MM.1S (cell line): ENCODE measurements around the gene NUDT16.
"Not testable (repeated sequence)": the region's sequence is repeated elsewhere in the genome, so short reads cannot be mapped to it uniquely, and the experiment has no call there.

Experiments
- DNase-seq: peaks from one replicate; pipeline ENCODE4 v3.0.0-alpha.2; 2015
- H2AFZ ChIP-seq: fragments of 300-600 bp; sonication (generic); 2 replicates; pipeline ENCODE4 v1.6.0; 2016; ENCODE audit warnings: antibody characterized with exemption, low read length
- H3F3A ChIP-seq: fragments of 300-600 bp; sonication (generic); 2 replicates; pipeline ENCODE4 v1.6.1; 2016; ENCODE audit warnings: mild to moderate bottlenecking, antibody characterized with exemption, low read length, moderate library complexity, mixed read lengths; ENCODE audit not compliant: insufficient read depth
- H3K27ac ChIP-seq: fragments of 300-600 bp; sonication (generic); 2 replicates; pipeline ENCODE4 v1.5.1; 2016; ENCODE audit warnings: mild to moderate bottlenecking, low read length
- H3K27me3 ChIP-seq: fragments of 300-600 bp; sonication (generic); replicated peaks from 2 replicates; pipeline ENCODE4 v1.6.0; 2016; ENCODE audit warnings: low read length; ENCODE audit not compliant: insufficient read depth
- H3K36me3 ChIP-seq: fragments of 300-600 bp; sonication (generic); replicated peaks from 2 replicates; pipeline ENCODE4 v1.6.1; 2016; ENCODE audit warnings: mild to moderate bottlenecking, low read length, mixed read lengths; ENCODE audit not compliant: insufficient read depth
- H3K4me1 ChIP-seq: fragments of 300-600 bp; sonication (generic); 2 replicates; pipeline ENCODE4 v1.6.1; 2016; ENCODE audit warnings: low read length, mixed read lengths
- H3K4me2 ChIP-seq: fragments of 300-600 bp; sonication (generic); 2 replicates; pipeline ENCODE4 v1.6.0; 2016; ENCODE audit warnings: low read depth, low read length
- H3K4me3 ChIP-seq: fragments of 300-600 bp; sonication (generic); 2 replicates; pipeline ENCODE4 v1.5.1; 2016; ENCODE audit warnings: low read length, mixed read lengths
- H3K79me2 ChIP-seq: fragments of 300-600 bp; sonication (generic); 2 replicates; pipeline ENCODE4 v1.6.1; 2016; ENCODE audit warnings: mixed run types, low read length, mixed read lengths
- H3K9ac ChIP-seq: fragments of 300-600 bp; sonication (generic); 2 replicates; pipeline ENCODE4 v1.6.1; 2016; ENCODE audit warnings: low read length, mixed read lengths
- H3K9me2 ChIP-seq: fragments of 300-600 bp; sonication (generic); replicated peaks from 2 replicates; pipeline ENCODE4 v1.6.1; 2016; ENCODE audit warnings: mild to moderate bottlenecking, low read length, mixed read lengths; ENCODE audit not compliant: insufficient read depth
- H3K9me3 ChIP-seq: fragments of 300-600 bp; sonication (generic); replicated peaks from 2 replicates; pipeline ENCODE4 v1.6.1; 2016; ENCODE audit warnings: mild to moderate bottlenecking, low read length, mixed read lengths; ENCODE audit not compliant: insufficient read depth
- H4K20me1 ChIP-seq: fragments of 300-600 bp; sonication (generic); 2 replicates; pipeline ENCODE4 v1.6.1; 2016; ENCODE audit warnings: mild to moderate bottlenecking, low read length, moderate library complexity, mixed read lengths; ENCODE audit not compliant: insufficient read depth
- EZH2 ChIP-seq: fragments of 300-600 bp; sonication (generic); optimal IDR thresholded peaks from 2 replicates; pipeline ENCODE3; 2017; ENCODE audit warnings: low read depth, mild to moderate bottlenecking, antibody characterized with exemption, low read length, mixed read lengths
- EZH2phosphoT487 ChIP-seq: fragments of 300-600 bp; sonication (generic); IDR thresholded peaks from 2 replicates; pipeline ENCODE4 v1.6.1; 2018; ENCODE audit warnings: antibody characterized with exemption, low read length
- TF ChIP-seq, protein P1 (sequence below): fragments of 300-600 bp; sonication (generic); IDR thresholded peaks from 2 replicates; pipeline ENCODE4 v1.5.1; 2016; ENCODE audit warnings: antibody characterized with exemption, low read length, mixed read lengths

The NUDT16 gene

GRCh38 chr3:131357275-131357674 is 24.3 kb upstream of the NUDT16 start:
- Histone ChIP-seq H3K4me3 (no peak overlapping the region), H3K27me3 (no peaks in the 10 kb centered on the region), H4K20me1 (no peaks in the 10 kb centered on the region), H3K4me1 (peaks cover 18% of the 10 kb centered on the region), H3F3A (no peaks in the 10 kb centered on the region), H3K27ac (no peak overlapping the region), H3K9me2 (no peaks in the 10 kb centered on the region), H3K9me3 (no peaks in the 10 kb centered on the region), H3K4me2 (no peak overlapping the region), H3K36me3 (no peaks in the 10 kb centered on the region), H3K79me2 (no peaks in the 10 kb centered on the region), H2AFZ (no peak overlapping the region), H3K9ac (no peak overlapping the region)
- TF ChIP-seq EZH2 = no peak
- TF ChIP-seq, protein P1, sequence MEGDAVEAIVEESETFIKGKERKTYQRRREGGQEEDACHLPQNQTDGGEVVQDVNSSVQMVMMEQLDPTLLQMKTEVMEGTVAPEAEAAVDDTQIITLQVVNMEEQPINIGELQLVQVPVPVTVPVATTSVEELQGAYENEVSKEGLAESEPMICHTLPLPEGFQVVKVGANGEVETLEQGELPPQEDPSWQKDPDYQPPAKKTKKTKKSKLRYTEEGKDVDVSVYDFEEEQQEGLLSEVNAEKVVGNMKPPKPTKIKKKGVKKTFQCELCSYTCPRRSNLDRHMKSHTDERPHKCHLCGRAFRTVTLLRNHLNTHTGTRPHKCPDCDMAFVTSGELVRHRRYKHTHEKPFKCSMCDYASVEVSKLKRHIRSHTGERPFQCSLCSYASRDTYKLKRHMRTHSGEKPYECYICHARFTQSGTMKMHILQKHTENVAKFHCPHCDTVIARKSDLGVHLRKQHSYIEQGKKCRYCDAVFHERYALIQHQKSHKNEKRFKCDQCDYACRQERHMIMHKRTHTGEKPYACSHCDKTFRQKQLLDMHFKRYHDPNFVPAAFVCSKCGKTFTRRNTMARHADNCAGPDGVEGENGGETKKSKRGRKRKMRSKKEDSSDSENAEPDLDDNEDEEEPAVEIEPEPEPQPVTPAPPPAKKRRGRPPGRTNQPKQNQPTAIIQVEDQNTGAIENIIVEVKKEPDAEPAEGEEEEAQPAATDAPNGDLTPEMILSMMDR = no peak
- no peak for TF ChIP-seq EZH2phosphoT487
- no peak for DNase-seq

DNA sequence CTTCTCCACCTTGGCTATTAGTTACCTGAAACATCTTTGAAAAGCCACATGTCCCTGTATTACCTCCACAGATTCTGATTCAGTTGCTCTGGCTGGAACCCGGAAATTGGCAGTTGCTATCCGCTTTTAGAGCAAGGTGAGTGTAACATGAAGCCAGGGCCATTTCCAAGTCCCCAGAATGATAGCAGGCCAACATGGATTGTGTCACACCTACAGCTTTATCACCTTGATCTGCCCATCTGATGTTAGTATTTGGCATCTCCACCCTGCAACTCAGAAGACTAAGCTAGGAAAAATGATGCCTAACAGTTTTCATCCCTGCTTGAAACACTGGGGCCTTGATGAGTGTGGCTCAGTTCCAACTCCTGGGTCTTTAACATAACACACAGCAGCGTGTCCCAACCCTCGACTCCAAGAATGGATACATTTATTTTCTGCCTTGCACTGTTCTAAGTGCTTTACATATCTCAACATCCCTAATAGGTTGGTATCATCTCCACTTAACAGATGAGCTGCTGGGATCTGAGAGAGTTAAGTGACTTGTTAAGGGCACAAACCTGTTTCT is 21.3 kb upstream of the NUDT16 start:
- H3K27ac ChIP-seq = no peak overlapping the region
- H3F3A ChIP-seq = no peaks in the 10 kb centered on the region
- H3K36me3 ChIP-seq = no peaks in the 10 kb centered on the region
- H4K20me1 ChIP-seq = no peaks in the 10 kb centered on the region
- H3K27me3 ChIP-seq = no peaks in the 10 kb centered on the region
- no peak overlapping the region for H2AFZ ChIP-seq
- H3K4me3 ChIP-seq = no peak overlapping the region
- no peak for TF ChIP-seq EZH2phosphoT487
- TF ChIP-seq EZH2 = no peak
- TF ChIP-seq, protein P1 = no peak
- H3K9me3 ChIP-seq = no peaks in the 10 kb centered on the region
- no peaks in the 10 kb centered on the region; the same call in 1 of the 2 replicates for H3K79me2 ChIP-seq
- H3K9me2 ChIP-seq = no peaks in the 10 kb centered on the region
- H3K9ac ChIP-seq = no peak overlapping the region
- H3K4me2 ChIP-seq = no peak overlapping the region
- no peak for DNase-seq
- H3K4me1 ChIP-seq = no peaks in the 10 kb centered on the region

DNA sequence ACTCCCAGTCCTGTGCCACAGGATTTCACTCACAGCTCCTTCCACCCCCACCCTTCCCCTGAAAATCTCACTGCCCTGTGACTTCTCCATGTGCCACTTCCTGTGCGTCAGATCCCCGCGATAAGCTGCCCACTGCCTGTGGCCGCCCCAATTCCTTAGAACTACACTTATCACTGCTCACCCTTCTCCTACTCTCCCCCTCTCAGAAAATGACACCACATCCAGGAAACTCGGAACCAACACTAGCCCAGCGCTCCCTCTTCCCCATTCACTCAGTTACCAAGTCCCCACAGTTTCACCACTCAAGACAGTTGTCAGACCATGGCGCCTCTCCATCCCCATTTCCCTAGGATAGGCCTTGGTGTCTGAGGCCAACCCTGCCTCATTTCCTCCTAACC is 20.5 kb upstream of the NUDT16 start:
- peak overlapping the region; percentile 39; the same call in 1 of the 2 replicates for H3K4me2 ChIP-seq
- H3K27ac ChIP-seq, H3F3A ChIP-seq, H3K9ac ChIP-seq, H4K20me1 ChIP-seq, H3K4me1 ChIP-seq, H3K36me3 ChIP-seq, H3K79me2 ChIP-seq, H3K9me3 ChIP-seq, DNase-seq, H3K9me2 ChIP-seq, H3K27me3 ChIP-seq: not testable (repeated sequence)
- H3K4me3 ChIP-seq = peak overlapping the region; percentile 22; the same call in 1 of the 2 replicates
- peak overlapping the region; percentile 57; the same call in 1 of the 2 replicates for H2AFZ ChIP-seq

- no peaks in the 10 kb centered on the region; the same call in 1 of the 2 replicates for H3K79me2 ChIP-seq
- H3K4me1 ChIP-seq = no peaks in the 10 kb centered on the region
- H3K4me3 ChIP-seq = peak overlapping the region; percentile 45
- H3K36me3 ChIP-seq = no peaks in the 10 kb centered on the region
- peak overlapping the region; percentile 12; the same call in 1 of the 2 replicates for H3K27ac ChIP-seq
- TF ChIP-seq, protein P1 = no peak
- TF ChIP-seq EZH2phosphoT487 (no peak), EZH2 (no peak)
- DNase-seq = peak; percentile 93
- no peaks in the 10 kb centered on the region for H3K9me3 ChIP-seq
- no peaks in the 10 kb centered on the region for H3F3A ChIP-seq
- H4K20me1 ChIP-seq = no peaks in the 10 kb centered on the region
- H2AFZ ChIP-seq = peak overlapping the region; percentile 57
- no peaks in the 10 kb centered on the region for H3K27me3 ChIP-seq
- H3K4me2 ChIP-seq = peak overlapping the region; percentile 75
- peak overlapping the region; percentile 40; the same call in 1 of the 2 replicates for H3K9ac ChIP-seq
- H3K9me2 ChIP-seq = no peaks in the 10 kb centered on the region
Measured at GRCh38 chr3:131361464-131362421, 19.8 kb upstream of the NUDT16 start.
